ENCODE measurements around the gene RPL39L.
A peak's percentile ranks its signal among the peaks of the same experiment; 100 is the strongest.
"Not testable (repeated sequence)": the region's sequence is repeated elsewhere in the genome, so short reads cannot be mapped to it uniquely, and the experiment has no call there.

Gene RPL39L

DNA sequence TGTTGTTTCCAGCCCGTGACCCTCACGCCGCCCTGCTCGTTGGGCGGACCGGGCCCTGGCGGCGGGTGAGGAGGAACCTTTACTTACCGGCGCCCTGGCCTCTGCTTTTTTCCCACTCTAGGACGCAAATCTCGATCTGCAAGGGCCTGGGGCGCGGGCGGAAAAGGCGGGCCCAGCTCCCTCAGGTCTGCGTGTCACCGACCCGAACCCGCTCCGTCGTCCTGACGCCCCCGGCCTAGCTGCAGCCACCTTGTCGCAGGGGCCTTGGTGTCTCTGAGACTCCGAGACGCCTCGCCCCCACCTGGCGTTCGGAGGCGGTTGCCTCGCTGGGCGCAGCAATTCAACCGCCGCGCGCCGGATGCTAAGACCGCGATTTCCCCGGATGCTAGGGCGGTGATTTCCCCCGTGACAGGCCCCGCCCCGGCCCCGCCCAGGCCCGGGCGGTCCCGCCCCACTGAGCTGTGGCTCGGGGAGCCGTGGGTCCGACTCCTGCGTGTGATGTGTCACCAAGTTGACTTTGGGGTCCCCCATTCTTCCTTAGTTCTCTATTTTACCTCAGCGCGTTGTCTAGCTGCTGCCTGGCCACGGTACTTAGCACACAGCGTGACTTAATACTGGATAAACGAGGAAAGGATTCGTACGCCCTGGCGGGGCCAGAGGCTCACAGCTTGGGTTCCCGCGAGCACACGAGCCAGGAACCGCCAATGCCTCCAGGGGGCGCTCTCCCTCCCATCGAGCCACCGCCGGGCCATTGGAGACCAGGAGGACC lies at the start of gene RPL39L:
Gene RPL39L (minus strand): TSS at position 371 of the 769 bp plus-strand sequence. CDS start 18,196 bp downstream, outside the sequence.
- H3K4me1 Mint-ChIP-seq (ENCODE audit: low read depth) = peaks cover 30% of the 10 kb centered on the region
- peaks cover 3% of the 10 kb centered on the region for H3K27me3 Mint-ChIP-seq (ENCODE audit: low read depth)
- peaks cover 36% of the 10 kb centered on the region for H3K9me3 Mint-ChIP-seq
- peak within 1 kb of the TSS; percentile 95 for H3K27ac Mint-ChIP-seq
- H3K36me3 Mint-ChIP-seq (ENCODE audit: low read depth) = peaks cover 38% of the 10 kb centered on the region
- peak within 1 kb of the TSS; percentile 89 for H3K4me3 Mint-ChIP-seq

- no peak overlapping the region for H3K27ac Mint-ChIP-seq
- no peaks in the 10 kb centered on the region for H3K4me1 Mint-ChIP-seq (ENCODE audit: low read depth)
- H3K9me3 Mint-ChIP-seq = peaks cover 10% of the 10 kb centered on the region
- H3K27me3 Mint-ChIP-seq (ENCODE audit: low read depth) = peaks cover 51% of the 10 kb centered on the region
- no peaks in the 10 kb centered on the region for H3K36me3 Mint-ChIP-seq (ENCODE audit: low read depth)
- no peak overlapping the region for H3K4me3 Mint-ChIP-seq
These were observed 49.6 kb upstream of the RPL39L start for GRCh38 chr3:187188931-187189330.

DNA sequence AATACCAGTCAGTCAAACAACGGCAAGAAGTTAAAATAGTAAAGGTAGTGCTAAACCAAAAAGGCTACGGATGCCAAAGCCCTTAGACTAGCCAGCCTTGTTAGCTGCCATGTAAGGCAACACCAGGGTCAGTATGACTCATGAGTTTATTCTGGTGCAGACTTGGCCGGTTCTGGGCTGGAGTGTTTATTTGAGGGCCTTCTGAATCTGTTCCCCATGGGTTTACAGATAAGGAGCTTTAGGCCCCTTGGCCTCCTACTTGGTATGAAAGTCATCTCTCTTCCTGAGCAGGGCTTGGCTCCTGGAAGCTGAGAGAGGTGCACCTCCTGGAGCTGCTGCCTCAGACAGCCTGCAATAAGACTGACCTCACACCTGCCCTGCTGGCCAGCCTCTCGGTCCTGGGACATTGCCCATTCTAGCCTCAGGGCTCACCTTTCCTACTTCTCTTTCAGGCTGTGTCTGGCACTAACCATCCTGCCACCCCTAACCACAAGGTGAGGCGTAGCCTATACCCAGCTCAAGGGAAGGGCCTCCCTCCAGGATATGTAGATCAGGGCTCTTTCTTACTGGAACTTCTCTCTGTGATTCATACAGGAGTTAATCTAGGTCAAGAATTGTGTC lies 47.6 kb upstream of the RPL39L start:
- Mint-ChIP-seq H3K4me3 (no peak overlapping the region), H3K27me3 (ENCODE audit: low read depth) (peaks cover 36% of the 10 kb centered on the region), H3K4me1 (ENCODE audit: low read depth) (no peaks in the 10 kb centered on the region), H3K27ac (no peak overlapping the region), H3K36me3 (ENCODE audit: low read depth) (no peaks in the 10 kb centered on the region), H3K9me3 (peaks cover 10% of the 10 kb centered on the region)

GRCh38 chr3:187186375-187186774 lies 47.1 kb upstream of the RPL39L start:
- Mint-ChIP-seq H3K36me3 (ENCODE audit: low read depth) (no peaks in the 10 kb centered on the region), H3K4me1 (ENCODE audit: low read depth) (no peaks in the 10 kb centered on the region), H3K4me3 (no peak overlapping the region), H3K9me3 (peaks cover 10% of the 10 kb centered on the region), H3K27me3 (ENCODE audit: low read depth) (peaks cover 31% of the 10 kb centered on the region), H3K27ac (no peak overlapping the region)

DNA sequence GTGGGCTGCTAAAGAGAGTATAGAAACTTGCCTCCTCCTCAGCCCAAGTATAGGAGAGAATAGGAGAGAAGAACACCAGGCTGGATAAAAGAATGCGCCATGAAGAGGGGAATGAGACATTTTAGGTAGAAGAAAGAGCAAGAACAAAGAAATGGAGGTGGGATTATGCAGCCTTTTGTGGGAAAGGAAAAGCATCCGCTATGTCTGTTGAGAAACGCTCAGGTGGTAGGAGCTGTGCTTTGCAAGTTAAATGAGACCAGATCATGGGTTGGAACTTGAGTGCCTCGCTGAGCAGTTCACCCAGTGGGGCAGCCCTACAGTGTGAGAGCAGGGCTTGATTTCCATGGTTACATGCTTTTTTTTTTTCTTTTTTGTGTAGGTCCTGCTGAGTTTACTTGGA lies 46.5 kb upstream of the RPL39L start:
- no peaks in the 10 kb centered on the region for H3K36me3 Mint-ChIP-seq (ENCODE audit: low read depth)
- no peak overlapping the region for H3K4me3 Mint-ChIP-seq
- H3K27ac Mint-ChIP-seq = no peak overlapping the region
- peaks cover 6% of the 10 kb centered on the region for H3K9me3 Mint-ChIP-seq
- no peaks in the 10 kb centered on the region for H3K4me1 Mint-ChIP-seq (ENCODE audit: low read depth)
- H3K27me3 Mint-ChIP-seq (ENCODE audit: low read depth) = peaks cover 25% of the 10 kb centered on the region

- H3K4me1 Mint-ChIP-seq (ENCODE audit: low read depth) = no peaks in the 10 kb centered on the region
- H3K9me3 Mint-ChIP-seq = peaks cover 6% of the 10 kb centered on the region
- H3K4me3 Mint-ChIP-seq = no peak overlapping the region
- no peaks in the 10 kb centered on the region for H3K36me3 Mint-ChIP-seq (ENCODE audit: low read depth)
- H3K27me3 Mint-ChIP-seq (ENCODE audit: low read depth) = peaks cover 13% of the 10 kb centered on the region
- no peak overlapping the region for H3K27ac Mint-ChIP-seq
These were observed 44.6 kb upstream of the RPL39L start for GRCh38 chr3:187183903-187184302.

DNA sequence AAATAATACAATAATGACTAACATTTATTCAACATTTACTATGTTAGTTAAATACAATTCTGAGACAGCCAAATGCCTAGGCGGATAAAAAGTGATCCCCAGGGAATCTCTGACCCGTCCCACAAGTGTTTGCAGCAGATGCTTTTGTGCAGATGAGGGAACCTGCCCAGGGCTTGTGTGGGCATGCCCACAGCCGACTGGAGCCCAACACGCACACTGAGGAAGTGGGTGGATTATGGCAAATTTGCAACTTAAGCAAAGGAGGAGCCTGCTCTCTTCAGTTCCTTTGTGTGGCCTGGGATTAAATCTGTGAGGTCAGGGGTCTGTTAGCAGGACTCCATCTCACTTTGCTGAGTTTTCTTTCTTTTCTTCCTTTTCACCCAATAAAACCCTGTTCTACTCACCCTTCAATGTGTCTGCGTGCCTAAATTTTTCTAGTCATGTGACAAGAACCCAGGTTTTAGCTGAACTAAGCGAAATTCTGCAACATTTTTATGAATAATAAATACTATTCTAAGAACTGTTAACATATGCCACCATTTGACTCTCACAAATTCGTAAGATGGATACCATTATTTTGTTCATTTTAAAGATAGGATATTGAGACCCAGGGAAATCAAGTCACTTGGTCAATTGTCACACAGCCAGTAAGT lies 44.0 kb upstream of the RPL39L start:
- no peak overlapping the region for H3K4me3 Mint-ChIP-seq
- H3K36me3 Mint-ChIP-seq (ENCODE audit: low read depth) = no peaks in the 10 kb centered on the region
- no peaks in the 10 kb centered on the region for H3K4me1 Mint-ChIP-seq (ENCODE audit: low read depth)
- peaks cover 9% of the 10 kb centered on the region for H3K27me3 Mint-ChIP-seq (ENCODE audit: low read depth)
- H3K27ac Mint-ChIP-seq = no peak overlapping the region
- peaks cover 6% of the 10 kb centered on the region for H3K9me3 Mint-ChIP-seq

GRCh38 chr3:187181454-187182170 lies 42.3 kb upstream of the RPL39L start:
- H3K27ac Mint-ChIP-seq = no peak overlapping the region
- H3K36me3 Mint-ChIP-seq (ENCODE audit: low read depth) = no peaks in the 10 kb centered on the region
- no peak overlapping the region for H3K4me3 Mint-ChIP-seq
- no peaks in the 10 kb centered on the region for H3K4me1 Mint-ChIP-seq (ENCODE audit: low read depth)
- no peaks in the 10 kb centered on the region for H3K9me3 Mint-ChIP-seq
- H3K27me3 Mint-ChIP-seq (ENCODE audit: low read depth) = peaks cover 4% of the 10 kb centered on the region

DNA sequence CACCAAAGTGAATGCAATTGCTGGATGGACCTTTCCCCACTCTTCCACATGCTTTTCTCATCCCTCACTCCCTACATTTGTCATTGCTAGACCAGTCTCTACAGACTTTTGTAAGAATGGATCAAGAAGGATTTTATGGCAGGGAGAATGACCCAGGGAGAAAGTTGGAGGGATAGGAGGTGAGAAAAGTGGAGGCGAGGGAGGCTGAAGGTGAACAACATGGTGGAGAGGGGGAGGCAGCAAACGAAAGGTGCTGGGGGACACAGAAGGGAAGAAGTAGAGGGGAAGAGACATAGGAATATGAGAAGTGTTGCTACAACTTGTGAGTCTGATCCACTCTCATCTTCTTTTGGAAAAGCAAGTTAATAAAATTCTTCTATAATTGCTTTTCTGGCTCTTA lies 33.6 kb upstream of the RPL39L start:
- Mint-ChIP-seq H3K4me1 (ENCODE audit: low read depth) (peaks cover 1% of the 10 kb centered on the region), H3K36me3 (ENCODE audit: low read depth) (no peaks in the 10 kb centered on the region)

GRCh38 chr3:187170911-187171310 lies 31.6 kb upstream of the RPL39L start:
- not testable (repeated sequence) for H3K4me3 Mint-ChIP-seq; H3K27ac Mint-ChIP-seq; H3K9me3 Mint-ChIP-seq; H3K4me1 Mint-ChIP-seq (ENCODE audit: low read depth); H3K36me3 Mint-ChIP-seq (ENCODE audit: low read depth)
- H3K27me3 Mint-ChIP-seq (ENCODE audit: low read depth) = peaks cover 34% of the 10 kb centered on the region

More for the DNA sequence above, 33.6 kb upstream of the RPL39L start:
- Mint-ChIP-seq H3K27me3 (ENCODE audit: low read depth) (peaks cover 25% of the 10 kb centered on the region), H3K27ac (no peak overlapping the region), H3K4me3 (no peak overlapping the region), H3K9me3 (no peaks in the 10 kb centered on the region)

DNA sequence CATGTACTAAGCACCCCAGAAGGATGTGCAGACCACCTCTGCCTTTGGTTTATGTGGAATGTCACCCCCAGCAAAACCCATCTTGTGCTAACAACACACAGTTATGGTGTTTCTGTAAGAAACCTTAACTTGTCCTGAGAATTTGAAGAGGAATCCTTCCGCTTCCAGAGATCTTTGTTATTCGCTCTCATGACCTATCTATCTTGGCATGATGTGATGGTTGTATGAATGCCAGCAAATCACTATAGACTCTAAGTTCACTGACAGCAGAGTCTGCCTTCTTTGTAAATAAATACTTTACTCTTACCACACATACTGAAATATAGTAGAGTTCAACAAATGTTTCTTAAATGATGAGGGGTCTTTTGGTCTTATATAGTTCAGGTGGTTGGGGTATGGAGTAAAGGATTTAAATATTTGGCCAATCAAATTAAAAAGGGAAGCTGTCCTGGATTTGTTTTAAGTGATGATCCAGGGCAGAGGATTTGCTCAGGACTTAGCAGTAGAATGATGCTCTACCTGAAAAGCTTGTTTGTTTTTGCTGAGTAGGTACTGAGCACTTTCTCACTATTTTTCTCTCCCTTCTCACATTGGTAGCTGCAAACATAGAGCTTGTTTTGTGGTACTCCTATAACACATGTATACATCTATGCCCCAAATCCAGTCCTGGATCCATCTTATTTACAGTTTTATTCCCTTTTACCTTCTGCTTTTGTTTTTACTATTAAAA lies 30.1 kb upstream of the RPL39L start:
- H3K4me1 Mint-ChIP-seq (ENCODE audit: low read depth) = peaks cover 1% of the 10 kb centered on the region
- H3K9me3 Mint-ChIP-seq = no peaks in the 10 kb centered on the region
- H3K36me3 Mint-ChIP-seq (ENCODE audit: low read depth) = no peaks in the 10 kb centered on the region
- H3K4me3 Mint-ChIP-seq = no peak overlapping the region
- no peak overlapping the region for H3K27ac Mint-ChIP-seq
- peaks cover 34% of the 10 kb centered on the region for H3K27me3 Mint-ChIP-seq (ENCODE audit: low read depth)

DNA sequence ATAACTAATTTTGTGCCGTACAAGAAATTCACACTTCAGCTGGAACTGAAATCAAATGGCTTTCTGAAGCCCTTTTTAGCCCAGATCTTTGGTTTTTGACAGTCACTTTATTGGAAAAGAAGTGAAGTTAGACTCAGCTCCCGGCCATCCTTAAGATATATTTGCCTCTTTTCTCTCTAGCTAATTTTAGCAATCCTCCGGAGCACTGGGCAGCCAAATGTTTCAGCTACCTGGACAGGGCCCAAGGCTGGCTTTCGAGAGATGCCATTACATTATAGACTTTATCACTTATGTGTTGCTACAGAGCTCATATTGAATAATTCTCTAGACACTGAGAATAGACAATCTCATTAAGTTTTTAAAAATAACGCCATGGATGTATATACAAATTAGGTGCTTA lies 28.5 kb upstream of the RPL39L start:
- Mint-ChIP-seq H3K9me3 (no peaks in the 10 kb centered on the region), H3K4me3 (no peak overlapping the region)

GRCh38 chr3:187166750-187167149 lies 27.5 kb upstream of the RPL39L start:
- Mint-ChIP-seq H3K27me3 (ENCODE audit: low read depth) (peaks cover 34% of the 10 kb centered on the region), H3K27ac (no peak overlapping the region), H3K9me3 (no peaks in the 10 kb centered on the region), H3K4me1 (ENCODE audit: low read depth) (peaks cover 1% of the 10 kb centered on the region), H3K36me3 (ENCODE audit: low read depth) (no peaks in the 10 kb centered on the region), H3K4me3 (no peak overlapping the region)

More for the DNA sequence above, 28.5 kb upstream of the RPL39L start:
- peaks cover 35% of the 10 kb centered on the region for H3K27me3 Mint-ChIP-seq (ENCODE audit: low read depth)
- no peaks in the 10 kb centered on the region for H3K36me3 Mint-ChIP-seq (ENCODE audit: low read depth)
- H3K27ac Mint-ChIP-seq = no peak overlapping the region
- peaks cover 1% of the 10 kb centered on the region for H3K4me1 Mint-ChIP-seq (ENCODE audit: low read depth)

DNA sequence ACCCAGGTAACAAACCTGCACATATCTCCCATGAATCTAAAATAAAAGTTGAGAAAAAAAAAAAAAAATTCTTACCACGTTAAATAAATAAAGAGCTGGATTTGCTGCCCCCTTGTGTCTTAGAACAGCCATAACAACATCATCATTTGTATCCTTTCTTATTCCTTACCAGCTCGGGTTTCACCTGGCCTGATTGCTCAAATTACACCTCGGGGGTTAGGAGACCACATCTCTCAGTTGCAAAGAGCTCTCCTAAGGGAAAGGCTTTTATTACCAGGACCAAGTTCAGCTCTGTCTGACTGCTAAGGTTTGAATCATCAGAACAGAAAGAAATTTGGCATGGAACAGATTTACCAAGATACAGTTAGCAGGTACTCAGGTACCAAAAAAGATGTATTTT lies 25.8 kb upstream of the RPL39L start:
- no peak overlapping the region for H3K4me3 Mint-ChIP-seq
- H3K27ac Mint-ChIP-seq = no peak overlapping the region
- peaks cover 1% of the 10 kb centered on the region for H3K4me1 Mint-ChIP-seq (ENCODE audit: low read depth)
- no peaks in the 10 kb centered on the region for H3K36me3 Mint-ChIP-seq (ENCODE audit: low read depth)
- peaks cover 46% of the 10 kb centered on the region for H3K27me3 Mint-ChIP-seq (ENCODE audit: low read depth)
- H3K9me3 Mint-ChIP-seq = no peaks in the 10 kb centered on the region
